Left lung (tissue), 10 donors: Measurements from ENCODE around the gene TTC4. TPM values are rescaled to one million over a fixed set of nuclear protein-coding genes. Genes with fewer than 3 reads are reported as not detected.
"Not testable (repeated sequence)": the region's sequence is repeated elsewhere in the genome, so short reads cannot be mapped to it uniquely, and the experiment has no call there.

Experiments used
- ATAC-seq: fragments of 200-7000 bp; cut with Tn5 transposase; one replicate; pipeline ENCODE4 v1.9.1; 2020; ENCODE audit warnings: moderate library complexity
- DNase-seq, 4 donors: peaks; one replicate each; pipeline ENCODE4 v3.0.0-alpha.2; 2013 to 2020
- H3K27ac ChIP-seq, 2 donors: fragments of 200-600 bp; sonication (generic) in 1 of 2; one replicate each; pipeline versions ENCODE4 v1.5.0 to v1.8.0; 2020 to 2021
- H3K27me3 ChIP-seq, 2 donors: fragments of 200-600 bp; sonication (generic) in 1 of 2; one replicate each; pipeline versions ENCODE4 v1.5.0 to v1.8.0; 2020 to 2021
- H3K36me3 ChIP-seq, 2 donors: fragments of 200-600 bp; sonication (generic) in 1 of 2; one replicate each; pipeline versions ENCODE4 v1.5.0 to v1.8.0; 2020 to 2021
- H3K4me1 ChIP-seq, 2 donors: fragments of 200-600 bp; one replicate each; pipeline ENCODE4 v1.8.0; 2021
- H3K4me3 ChIP-seq, 2 donors: fragments of 200-600 bp; sonication (generic) in 1 of 2; one replicate each; pipeline versions ENCODE4 v1.5.0 to v1.8.0; 2020 to 2021; ENCODE audit warnings: mild to moderate bottlenecking in 1 of 2
- H3K9me3 ChIP-seq, 2 donors: fragments of 200-600 bp; sonication (generic) in 1 of 2; one replicate each; pipeline versions ENCODE4 v1.5.0 to v1.8.0; 2020 to 2021
- CTCF ChIP-seq, 2 donors: fragments of 200-600 bp; sonication (generic) in 1 of 2; IDR thresholded peaks; one replicate each; pipeline versions ENCODE4 v1.5.0 to v1.8.0; 2021; ENCODE audit warnings: antibody characterized with exemption in 2 of 2
- intact Hi-C, 2 donors: fragments of 100-400 bp; cut with DNase I; formaldehyde crosslinking; loops; one replicate each; pipeline versions ENCODE4 v1.11.2 to v1.14.2; 2022
- polyA plus RNA-seq, 6 donors: library from polyadenylated mRNA; unstranded; fragments of 120-200 nt; gene quantifications; one replicate each; pipeline ENCODE4 v1.2.1, GENCODE V29; 2013; ENCODE audit not compliant: insufficient read length in 6 of 6
- total RNA-seq, 2 donors: library from RNA; stranded (reverse); fragmentation: NEBNext Ultra II Directional; extraction: Animal tissue kit (Norgen Biotek cat#: 25700); gene quantifications; one replicate each; pipeline ENCODE4 v1.2.1, GENCODE V29; 2021
- donor health status: DM: no; HTN: yes; CAD: no.
- donor health status: DM: no; HTN: no; CAD: no.

The TTC4 gene
- total and polyA plus RNA-seq, 8 donors = 15.0 to 36.7 (median 34.8) TPM

DNA sequence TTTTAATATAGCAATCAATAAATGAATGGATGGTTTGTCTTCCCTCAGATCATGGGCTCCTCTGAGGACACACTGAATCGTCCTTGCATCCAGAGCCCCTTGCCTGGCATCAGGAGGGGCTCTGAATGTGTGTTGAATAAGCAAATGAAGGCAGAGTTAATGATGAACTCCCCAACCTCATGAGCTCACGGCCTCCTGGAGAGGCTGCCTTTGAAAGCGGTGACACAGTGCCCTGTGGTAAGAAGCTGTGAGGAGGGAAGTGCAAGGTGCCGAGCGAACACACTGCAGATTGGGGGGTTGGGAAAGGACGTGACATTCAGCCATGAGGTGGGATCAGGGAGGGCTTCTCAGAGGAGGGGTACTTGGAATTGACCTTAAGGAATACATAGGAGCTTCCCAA is 51.9 kb downstream of the TTC4 start:
- Histone ChIP-seq H3K36me3 (no peaks in the 10 kb centered on the region), H3K4me1 (peaks cover 5 to 16% of the 10 kb centered on the region in 2 donors), H3K27me3 (no peaks in the 10 kb centered on the region), H3K27ac (no peak overlapping the region), H3K9me3 (no peaks in the 10 kb centered on the region), H3K4me3 (no peak overlapping the region)
- TF ChIP-seq CTCF (IDR thresholded peaks at IDR 0.05) = no peak
- intact Hi-C loops = no loop called here
- no peak for DNase-seq
- ATAC-seq = no peak

GRCh38 chr1:54768093-54768492 is 52.4 kb downstream of the TTC4 start:
- H3K27ac ChIP-seq = no peak overlapping the region
- no peaks in the 10 kb centered on the region for H3K36me3 ChIP-seq
- no peaks in the 10 kb centered on the region for H3K9me3 ChIP-seq
- H3K4me3 ChIP-seq = no peak overlapping the region
- no peaks in the 10 kb centered on the region for H3K27me3 ChIP-seq
- peaks cover 5 to 13% of the 10 kb centered on the region in 2 donors for H3K4me1 ChIP-seq
- no peak for DNase-seq
- no peak for ATAC-seq
- no peak for TF ChIP-seq CTCF (IDR thresholded peaks at IDR 0.05)
- intact Hi-C loops = no loop called here

GRCh38 chr1:54772951-54773350 is 57.3 kb downstream of the TTC4 start:
- ATAC-seq (no peak), DNase-seq (no peak)
- intact Hi-C loops = no loop called here

DNA sequence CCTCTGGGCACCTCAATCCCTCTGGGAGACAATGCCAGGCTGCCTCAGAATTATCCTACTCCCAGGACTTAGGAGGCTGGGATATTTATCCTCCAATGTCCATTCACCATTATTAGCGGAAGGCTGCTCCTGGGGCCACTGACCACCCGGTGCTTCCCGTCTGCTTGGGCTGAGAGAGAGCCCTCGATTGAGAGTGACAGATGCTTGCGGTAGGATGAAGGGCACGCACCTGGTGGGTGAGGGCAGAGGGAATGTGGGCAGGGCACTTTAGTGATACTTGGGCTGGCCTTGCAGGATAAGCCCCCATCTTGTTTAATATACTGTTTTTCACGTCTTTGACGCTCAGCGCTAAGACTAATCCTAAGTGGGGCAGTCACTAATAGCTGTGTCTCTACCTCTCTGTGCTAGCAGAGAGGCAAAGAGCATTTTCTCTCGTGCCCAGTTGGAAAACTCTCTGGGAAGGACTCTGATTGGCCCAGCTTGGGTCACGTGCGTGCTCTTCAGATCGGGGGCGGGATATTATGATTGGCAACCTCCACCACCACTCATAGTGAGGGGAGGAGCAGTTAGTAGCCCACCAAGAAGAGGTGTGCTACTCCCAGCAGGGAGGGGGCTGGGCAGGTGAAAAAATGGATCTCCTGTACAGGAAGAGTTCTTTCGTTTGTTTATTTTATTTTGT is 59.3 kb downstream of the TTC4 start:
- H3K4me3 ChIP-seq = no peak overlapping the region
- no peak overlapping the region for H3K27ac ChIP-seq
- H3K36me3 ChIP-seq = no peaks in the 10 kb centered on the region
- H3K9me3 ChIP-seq = no peaks in the 10 kb centered on the region
- TF ChIP-seq CTCF (IDR thresholded peaks at IDR 0.05) = no peak
- no peak for DNase-seq
- peaks cover 0 to 4% of the 10 kb centered on the region in 2 donors for H3K27me3 ChIP-seq
- no peaks in the 10 kb centered on the region for H3K4me1 ChIP-seq
- intact Hi-C loops = no loop called here
- ATAC-seq = peak; percentile 32

More at GRCh38 chr1:54772951-54773350, 57.3 kb downstream of the TTC4 start:
- H3K4me1 ChIP-seq = no peaks in the 10 kb centered on the region
- H3K9me3 ChIP-seq = no peaks in the 10 kb centered on the region
- no peaks in the 10 kb centered on the region for H3K36me3 ChIP-seq
- no peak overlapping the region for H3K4me3 ChIP-seq
- TF ChIP-seq CTCF (IDR thresholded peaks at IDR 0.05) = no peak
- peaks cover 0 to 4% of the 10 kb centered on the region in 2 donors for H3K27me3 ChIP-seq
- no peak overlapping the region for H3K27ac ChIP-seq

- H3K4me3 ChIP-seq, H3K27ac ChIP-seq, H3K36me3 ChIP-seq, H3K9me3 ChIP-seq, H3K4me1 ChIP-seq, ATAC-seq, intact Hi-C loops: not testable (repeated sequence)
- H3K27me3 ChIP-seq = peaks cover 0 to 15% of the 10 kb centered on the region in 2 donors
- peak in 1 of 4 donors; percentile 51 for DNase-seq
Measured at GRCh38 chr1:54775828-54776721, 60.4 kb downstream of the TTC4 start.
